Measurements from ENCODE around the gene SKI. TPM values are rescaled to one million over a fixed set of nuclear protein-coding genes. Genes with fewer than 3 reads are reported as not detected.

SKI gene
- polyA plus RNA-seq, 1 donor = 48.5 TPM

DNA sequence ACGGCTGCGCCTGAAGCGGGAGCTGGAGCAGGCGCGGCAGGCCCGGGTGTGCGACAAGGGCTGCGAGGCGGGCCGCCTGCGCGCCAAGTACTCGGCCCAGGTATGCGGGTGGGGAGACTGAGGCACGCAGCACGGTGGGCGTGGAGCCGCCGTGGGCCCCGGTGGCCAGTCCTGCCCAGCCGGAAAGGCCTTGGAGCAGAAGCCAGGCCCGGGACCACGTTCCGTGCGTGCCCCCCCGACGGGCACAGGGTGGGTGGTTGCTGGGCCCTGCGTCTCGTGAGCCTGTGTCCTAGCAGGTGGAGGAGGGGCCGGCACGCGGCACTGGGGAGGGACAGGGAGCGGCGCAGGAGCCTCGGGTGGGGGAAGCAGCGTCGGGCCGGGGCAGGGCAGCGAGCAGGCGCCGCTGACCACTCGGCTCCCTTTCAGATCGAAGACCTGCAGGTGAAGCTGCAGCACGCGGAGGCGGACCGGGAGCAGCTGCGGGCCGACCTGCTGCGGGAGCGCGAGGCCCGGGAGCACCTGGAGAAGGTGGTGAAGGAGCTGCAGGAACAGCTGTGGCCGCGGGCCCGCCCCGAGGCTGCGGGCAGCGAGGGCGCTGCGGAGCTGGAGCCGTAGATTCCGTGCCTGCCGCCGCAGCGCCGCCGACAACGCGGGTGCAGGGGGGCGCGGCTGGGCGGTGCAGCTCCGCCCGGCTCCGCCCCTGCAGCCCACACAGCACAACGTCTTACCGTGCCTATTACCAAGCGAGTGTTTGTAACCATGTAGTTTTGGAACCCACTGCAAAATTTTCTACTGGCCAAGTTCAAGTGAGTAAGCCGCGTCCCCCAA is 78.2 kb downstream of the SKI start:
- DNase-seq = no peak

DNA sequence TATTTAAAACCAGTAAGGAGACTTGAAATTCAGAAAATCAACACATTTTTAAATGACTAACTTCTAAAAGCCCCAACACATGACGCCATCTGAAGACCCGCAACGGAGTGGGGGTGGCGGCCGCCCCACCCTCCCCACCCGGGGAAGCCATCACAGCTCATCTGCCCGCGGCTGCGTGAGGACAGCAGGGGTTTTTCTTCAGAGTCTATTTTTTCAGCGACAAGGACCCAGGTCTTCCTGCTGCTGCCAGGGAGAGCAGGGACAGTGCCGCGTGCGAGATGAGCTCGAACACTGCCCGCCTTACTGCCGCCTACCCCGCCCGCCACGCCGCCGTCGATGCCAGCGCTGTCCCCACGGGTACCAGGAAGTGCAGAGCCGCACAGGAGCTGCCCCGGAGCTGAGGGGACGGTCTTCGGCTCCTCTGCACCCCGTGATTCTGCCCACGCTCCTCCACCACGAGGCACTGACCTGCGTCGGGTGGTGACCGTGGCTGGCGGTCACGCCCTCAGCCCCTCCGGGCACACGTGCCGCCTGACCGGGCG is 79.0 kb downstream of the SKI start:
- no peak for DNase-seq

DNA sequence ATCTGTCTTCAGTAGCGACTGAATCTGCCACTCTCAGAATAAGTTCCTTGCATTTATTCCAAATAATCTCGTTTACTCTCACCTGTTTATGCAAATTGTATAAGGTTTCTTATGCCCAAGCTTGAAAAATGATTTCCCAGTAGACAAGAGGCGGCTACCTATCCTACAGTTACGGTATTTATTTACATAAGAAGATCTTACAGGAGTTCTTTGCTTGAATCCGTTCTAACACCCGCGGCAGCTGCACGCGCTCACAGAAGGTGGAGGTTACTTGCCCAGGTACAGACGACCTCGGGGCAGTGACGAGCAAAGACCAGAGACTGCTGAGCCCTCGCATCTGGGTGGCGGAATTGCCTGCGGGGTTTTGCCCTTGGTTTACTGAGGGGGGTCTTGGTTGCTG is 79.9 kb downstream of the SKI start:
- DNase-seq = no peak

DNA sequence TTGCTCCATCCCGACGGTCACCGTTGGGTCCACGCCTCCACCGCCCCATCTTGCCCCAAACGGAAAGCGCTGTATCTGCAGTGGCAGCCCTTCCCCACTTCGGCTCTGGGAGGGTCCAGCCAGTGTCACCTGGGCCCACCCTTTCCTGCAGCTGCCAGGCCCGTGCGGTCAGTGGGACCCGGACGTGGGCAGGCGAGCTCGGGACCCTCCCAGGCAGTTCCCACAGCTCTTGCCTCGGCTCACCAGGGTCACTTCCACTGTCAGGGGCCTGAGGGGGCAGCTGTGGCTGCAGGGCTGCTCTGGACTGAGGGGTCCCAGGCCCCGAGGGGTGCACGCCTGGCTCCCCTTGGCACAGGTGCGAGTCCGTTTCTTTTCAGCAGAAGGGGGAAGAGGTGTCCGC is 80.7 kb downstream of the SKI start:
- DNase-seq = no peak

DNA sequence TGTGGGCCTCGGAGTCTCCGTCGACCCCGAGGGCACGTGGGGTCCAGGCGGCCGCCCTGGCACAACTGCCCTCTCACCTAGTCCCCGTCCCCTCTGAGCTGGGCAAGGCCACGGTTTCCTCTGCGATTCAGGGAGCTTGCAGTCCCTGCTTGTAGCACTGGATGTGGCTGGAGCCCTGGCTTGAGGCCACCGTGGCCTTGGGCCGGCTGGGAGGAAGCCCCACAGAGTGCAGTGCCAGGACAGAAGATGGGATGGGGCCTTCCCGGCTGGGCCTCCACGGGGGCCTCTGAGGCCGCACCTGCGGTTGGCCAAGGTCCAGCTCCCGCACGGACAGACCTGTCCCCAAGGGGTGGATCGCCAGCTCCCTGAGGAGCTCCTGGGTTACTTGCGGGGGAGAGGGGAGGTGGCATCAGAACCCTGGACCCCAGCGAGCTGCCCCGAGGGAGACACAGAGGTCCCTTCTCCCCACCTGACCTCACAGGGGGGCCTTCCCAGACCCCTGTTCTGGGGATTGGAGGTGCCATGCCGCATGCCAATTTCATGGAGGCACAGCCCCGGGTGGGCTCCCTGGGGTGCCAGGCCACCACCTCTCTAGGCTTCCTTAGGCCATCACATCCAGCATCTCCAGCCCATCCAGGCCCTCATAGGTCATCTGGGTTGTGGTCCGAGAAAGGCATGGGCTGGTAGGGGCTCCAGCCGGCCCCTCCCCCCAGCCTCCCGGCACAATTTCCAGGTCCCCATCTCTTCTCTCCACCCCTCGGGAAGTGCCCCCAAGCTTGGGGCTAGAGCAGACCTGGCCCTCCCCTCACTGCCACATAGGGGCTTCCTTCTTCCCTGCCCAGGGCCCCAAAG is 82.4 kb downstream of the SKI start:
- DNase-seq = no peak

DNA sequence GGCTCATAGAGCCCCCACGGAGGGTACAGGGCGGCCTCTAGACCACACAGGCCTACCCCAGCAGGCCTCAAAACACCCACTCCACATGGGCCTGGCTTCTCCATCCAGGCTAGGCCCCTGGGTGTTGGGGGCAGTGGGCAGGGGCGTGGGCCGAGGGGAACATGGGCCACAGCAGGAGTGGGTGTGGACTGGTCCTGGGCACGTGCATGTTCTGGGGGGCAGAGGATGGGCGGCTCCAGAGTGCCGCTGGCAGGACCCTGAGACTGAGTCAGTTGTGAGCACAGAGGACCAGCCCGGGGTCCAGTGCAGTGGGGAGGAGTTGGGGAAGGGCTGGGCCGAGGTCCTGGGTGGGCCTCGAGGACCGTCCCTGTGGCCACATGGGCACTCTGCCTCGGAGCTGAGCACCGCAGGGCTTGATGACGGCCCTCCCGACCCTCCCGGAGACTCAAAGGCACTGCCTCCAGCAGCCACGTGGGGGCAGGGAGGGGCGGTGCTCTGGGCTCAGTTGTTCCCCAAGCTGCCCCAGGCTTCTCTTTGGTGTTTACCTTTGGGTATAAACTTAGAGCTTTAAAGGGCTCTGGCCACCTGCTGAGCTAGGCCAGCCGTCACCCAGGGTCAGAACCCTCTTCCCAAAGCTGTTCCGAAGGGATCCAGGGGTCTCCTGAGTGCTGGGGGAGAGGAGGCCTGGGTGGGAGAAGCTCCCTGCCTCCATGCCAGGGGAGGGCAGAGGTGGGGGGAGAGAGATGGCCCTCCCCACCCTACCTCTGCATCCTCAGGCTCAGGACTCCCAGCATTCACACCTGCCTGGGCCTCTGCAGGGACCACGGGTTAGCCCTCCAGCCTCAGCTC is 83.3 kb downstream of the SKI start:
- no peak for DNase-seq

DNA sequence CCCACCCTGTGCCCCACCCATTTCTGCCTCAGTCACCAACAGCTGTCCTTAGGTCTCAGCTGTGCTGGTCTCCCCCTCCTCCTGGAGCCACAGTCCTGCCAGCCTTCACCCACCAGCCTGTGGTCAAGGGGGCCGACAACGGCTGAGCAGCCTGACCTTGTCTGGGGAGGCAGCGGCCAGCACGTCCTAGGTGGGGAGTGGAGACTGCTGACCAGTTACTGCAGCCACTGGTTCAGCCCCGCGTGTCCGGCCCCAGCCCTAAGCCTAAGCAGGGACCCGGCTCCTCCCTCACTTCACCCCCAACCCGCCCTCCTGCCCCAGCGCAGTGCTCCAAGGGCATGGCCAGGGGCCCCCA is 84.0 kb downstream of the SKI start:
- DNase-seq = no peak

DNA sequence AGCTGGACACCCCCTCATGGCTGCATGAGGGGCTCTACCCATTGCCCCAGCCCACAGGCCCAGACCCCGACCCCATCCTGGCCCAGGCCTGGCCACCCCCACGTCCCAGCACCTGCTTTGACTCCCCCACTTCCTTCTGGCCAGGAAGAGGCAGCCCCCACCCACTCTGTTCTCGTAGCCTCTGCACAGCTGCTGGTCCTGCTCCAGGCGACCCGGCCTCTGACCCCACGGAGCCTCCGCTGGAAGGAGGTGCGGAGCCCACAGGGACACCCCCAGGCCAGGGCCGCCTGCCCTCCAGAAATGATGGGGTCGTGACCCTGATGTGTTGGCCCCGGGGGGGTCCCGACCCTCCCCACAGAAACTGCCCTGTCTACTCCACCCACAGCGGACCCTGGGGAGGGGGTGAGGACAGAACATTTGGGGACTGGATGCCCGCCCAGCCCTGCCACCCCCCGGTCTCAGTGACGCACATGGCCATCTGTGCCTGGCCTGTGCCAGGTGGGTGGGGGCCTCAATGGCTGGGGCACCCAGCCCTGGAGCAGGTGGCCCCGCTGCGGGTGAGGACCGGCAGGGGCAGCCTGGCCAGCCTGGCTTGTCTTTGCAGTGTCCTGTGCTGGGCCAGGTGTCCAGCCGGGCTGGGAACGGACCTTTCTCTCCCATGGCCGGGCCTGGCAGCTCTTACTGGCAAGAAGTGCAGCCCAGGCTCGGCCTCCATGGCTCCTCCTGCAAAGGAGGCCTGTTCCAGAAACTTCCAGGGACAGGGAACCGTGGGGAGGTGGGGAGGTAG is 84.6 kb downstream of the SKI start:
- DNase-seq = no peak

DNA sequence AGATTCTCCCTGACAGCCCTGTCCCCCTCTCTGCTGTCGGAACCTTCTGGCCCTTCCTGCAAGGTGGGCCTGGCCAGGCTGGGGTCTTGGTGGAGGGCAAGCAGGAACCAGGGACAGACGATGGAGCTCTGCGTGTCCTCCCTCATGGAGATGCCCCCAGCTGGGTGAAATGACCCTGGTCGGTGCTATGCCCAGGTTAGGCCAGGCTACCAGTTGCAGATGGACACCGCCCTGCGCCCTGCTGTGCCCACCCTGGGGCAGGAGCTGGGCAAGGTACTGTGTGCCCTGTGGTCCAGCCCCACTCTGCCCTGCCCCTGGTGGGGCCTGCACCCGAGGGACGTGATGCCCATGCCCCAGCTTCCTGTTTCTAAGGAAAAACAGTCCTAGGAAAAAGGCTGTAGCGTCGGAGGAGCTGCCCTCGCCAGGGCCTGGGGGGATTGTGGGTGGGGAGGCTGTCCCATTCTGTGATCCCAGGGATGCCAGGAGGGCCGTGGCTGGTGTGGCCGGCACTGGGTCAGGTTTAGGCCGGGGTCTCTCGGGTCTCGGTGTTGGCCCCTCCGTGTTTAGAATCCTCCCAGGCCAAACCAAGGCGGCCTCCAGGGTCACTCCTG is 85.6 kb downstream of the SKI start:
- no peak for DNase-seq

DNA sequence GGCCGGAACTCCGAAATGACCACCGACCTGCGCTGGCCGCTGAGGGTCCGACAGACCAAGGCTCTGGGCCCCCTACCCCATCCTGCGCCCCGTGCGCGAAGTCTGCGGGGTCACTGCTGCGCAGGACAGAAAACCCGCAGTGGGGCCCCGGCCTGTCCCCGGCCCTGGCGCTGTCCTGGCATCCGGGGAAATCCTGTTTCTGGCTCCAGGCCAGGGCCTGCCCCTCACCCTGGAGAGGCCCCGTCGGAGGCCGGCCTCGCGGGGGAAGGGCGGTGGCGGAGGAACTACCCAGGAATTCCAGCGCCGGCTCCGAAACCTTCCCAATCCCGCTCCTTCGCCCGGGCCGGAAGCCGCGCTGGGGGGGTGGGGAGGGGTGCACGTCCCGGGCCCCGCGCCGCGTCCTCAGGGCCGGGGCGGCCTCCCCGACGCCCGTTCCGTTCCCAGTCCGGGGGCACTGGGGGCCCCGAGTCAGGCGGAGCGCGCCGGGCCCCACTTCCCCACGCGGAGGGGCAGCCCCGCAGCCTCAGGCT is 86.2 kb downstream of the SKI start:
- peak; percentile 74 for DNase-seq

DNA sequence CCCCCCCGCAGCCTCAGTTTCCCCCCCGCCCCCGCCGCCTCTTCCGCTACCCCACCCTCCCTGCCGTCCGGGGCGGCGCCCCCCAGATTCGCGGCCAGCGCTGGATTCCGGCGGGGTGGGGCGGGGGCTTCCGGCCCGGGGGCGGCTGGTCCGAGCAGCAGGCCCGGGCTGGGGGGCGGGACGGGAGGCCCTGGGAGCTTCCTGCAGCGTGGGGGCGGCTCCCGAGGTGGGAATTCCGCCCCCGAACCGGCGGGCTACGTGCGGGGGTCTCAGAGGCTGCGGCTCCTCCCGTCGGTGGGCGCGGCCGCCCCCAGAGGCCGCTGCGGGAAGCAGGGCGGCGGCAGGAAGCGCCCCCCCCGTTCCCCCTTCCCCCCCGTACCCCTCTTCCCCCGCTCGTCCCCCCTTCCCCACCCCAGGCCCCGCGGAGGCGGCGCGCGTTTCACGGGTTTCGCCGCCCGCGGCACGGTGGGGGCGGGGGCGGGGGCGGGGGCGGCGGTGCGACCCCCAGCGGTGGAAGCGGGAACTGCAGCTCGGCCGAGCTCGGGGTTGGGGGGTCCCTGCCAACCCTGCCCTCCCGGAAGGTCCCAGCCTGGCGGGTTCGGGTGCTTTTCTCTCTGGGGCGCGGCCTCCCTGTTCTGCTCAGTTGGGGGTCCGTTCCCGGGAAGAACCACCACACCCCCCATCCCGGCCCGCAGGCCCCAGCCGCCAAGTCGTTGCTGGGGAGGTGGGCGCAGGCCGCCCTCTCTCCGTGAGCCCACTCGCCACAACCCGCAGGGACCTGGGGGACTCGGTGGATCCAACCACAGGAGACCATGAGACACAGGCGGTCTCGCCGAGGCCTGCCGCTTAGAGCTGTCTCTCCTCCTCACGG is 86.9 kb downstream of the SKI start:
- DNase-seq = peak; percentile 73

DNA sequence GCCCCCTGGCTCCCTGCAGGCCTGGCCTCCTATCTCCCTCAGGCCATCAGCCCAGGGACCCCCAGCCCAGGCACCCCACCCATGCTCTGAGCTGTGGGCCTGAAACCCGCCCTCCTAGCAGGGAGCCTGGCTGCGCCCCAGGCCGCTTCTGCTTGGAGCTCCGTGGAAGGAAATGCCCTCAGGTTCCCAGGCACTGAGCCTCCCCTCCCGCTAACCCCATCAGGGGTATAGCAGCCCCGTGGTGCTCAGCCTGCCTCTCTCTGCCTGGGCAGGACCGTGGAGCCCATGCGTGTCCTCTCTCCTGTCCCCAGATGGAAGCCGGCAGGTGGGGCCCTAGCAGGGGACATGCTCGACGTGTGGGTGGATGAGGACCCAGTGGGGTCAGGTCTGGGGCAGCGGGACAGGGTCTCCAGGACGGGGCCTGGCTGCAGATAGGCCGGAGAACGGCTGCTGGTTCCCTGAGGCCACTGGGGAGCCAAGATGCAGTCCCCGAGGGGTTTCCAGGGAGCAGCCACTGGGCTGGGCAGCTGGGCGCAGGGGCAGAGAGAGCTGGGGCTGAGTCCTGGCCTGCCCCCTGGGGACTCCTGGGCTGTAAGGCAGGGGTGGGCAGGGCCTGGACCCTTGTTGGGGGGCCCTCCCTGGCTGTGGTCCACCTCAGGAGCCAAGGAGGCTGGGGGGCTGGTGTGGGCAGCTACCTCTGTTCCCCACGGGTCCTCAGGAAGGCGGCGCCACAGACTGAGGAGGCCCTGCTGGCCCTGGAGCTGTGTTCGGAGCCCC is 87.7 kb downstream of the SKI start:
- DNase-seq = no peak

DNA sequence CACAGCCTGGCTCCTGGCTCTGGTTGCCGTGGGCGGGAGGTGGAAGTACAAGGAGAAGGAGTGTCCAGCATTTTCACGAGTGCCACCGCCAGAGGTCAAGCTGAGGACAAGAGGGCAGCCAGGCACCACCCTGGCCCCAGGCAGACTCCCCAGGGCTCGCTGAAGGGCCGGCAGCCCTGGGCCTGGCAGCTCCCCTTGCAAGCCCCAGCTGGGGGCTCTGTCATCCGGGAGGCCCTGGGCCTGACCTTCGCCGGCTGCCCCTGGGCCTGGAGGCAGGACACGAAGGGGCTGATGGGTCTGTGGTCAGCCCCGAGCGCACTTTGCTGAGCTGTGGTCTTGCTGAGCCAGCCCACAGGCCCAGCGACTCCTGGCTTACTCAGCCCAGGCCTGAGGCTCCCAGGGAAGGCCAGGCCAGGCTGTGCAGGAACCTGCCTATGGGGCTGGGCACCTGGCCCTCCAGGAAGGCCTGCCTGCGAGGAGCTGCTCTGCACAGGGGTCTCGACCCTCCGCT is 88.4 kb downstream of the SKI start:
- no peak for DNase-seq

DNA sequence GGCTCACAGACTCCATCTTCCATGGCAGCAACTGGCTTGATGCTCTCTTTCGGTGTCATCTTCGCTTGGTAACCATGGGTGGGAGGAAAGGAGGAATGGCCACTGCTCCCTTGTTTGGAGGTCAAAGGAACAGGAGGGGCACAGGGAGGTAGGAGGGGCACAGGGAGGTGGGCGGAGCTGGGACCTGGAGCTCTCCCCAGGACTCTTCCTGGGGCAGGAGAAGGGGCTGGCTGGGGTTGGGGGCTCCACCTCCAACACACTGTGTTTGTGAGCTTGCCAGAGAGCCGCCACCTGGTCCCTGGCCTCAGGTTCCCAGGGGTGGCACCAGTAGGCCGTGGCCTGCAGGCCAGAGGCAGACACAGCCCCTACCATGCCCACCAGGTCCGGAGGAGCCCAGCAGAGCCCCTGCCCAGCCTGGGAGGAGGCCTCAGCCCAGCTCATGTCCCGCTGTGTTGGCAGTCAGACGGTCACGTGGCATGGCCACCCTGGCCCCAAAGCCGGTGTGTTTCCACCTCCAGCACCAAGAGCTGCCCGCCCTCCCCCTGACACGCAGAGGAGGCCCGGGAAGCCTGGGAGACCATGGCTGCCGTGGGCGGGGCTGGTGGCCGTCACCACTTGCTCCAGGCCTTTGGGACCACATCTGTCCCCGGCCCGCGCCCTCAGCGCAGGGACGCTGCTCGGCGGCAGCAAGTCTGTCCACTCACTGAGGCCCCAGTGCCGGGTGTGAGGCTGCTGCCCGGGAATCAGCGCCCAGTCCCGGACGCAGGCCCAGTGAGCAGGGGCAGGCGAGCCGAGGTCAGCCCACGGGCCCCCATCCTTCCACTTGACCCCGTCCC is 89.3 kb downstream of the SKI start:
- DNase-seq = no peak

DNA sequence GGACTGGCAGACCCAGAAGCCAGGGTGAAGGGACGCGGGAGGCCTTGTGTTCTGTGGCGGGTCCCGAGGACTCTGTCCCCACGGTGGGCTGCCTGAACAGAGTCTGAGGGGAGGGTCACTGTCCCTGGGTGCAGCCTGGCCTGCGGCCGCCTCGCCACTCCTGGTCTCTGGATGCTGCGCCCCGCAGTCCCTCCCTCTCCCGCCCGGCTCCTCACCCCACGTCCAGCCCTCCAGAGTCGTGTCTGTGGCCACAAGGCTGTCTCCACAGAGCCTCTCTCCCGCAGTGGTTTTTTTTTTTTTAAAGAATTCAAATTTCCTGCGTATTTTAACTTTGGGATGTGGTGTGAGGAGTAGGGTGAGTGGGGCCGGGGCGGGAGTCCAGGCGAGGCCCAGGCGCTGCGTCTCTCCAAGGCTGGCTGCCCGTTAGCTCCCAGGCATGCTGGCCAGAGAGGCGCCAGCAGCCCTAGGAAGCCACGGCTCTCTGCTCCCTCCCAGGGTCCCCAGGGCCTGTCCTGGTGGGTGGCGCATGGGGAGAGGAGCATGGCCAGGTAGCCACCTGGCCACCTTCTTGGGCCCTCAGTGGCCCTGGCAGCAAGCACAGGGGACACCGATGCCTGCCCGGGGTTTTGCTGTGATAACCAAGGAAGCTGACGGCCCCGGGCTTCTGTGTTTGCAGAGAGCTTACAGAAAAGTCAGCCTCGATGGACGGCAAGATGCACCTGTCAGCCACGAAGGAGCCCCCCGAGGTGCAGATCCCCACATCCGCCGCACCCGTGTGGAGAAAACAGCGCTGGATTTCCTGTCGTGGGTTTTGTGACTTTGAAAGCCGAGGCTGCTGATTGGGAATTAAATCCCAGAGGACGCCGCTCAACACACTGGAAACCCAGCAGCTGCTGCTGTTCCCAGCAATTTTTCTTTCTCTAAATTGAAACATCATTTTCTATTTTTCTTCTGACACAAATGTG is 90.5 kb downstream of the SKI start:
- DNase-seq = no peak

DNA sequence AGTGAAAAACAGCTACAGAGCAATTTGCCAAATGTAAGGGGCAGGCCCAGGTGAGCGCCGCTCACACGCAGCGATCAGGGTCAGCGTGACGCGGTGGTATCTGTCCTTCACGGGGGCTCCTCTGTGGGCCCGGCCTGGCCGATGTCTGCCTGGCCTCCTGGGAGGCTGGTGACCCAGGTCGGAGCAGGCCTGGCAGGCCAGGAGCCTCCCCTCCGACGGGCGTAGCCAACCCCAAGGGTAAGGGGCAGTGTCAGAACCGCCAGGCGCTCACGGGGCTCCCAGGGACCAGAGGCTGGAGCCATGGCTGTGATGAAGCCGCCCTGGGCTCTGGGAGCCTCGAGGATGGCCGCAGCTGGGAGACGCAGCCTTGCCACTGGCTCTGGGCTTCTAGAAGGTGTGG is 91.2 kb downstream of the SKI start:
- no peak for DNase-seq
